Cardiac muscle cell (in vitro differentiated cells and primary cell): ENCODE results near the gene ZCCHC8. TPM values are rescaled to one million over a fixed set of nuclear protein-coding genes. Genes with fewer than 3 reads are reported as not detected.

Experiments used
- DNase-seq, 2 donors: peaks; one replicate each; pipeline versions ENCODE4 v3.0.0 to v3.0.0-alpha.2; 2010 to 2017; ENCODE audit warnings: low read depth in 1 of 2, low spot score in 1 of 2
- H3K27ac ChIP-seq: fragments of 200-600 bp; sonication (generic); 2 replicates; pipeline ENCODE4 v1.5.1; 2016
- H3K27me3 ChIP-seq: fragments of 200-600 bp; sonication (generic); 2 replicates; pipeline ENCODE4 v1.6.0; 2016; ENCODE audit warnings: control low read depth
- H3K36me3 ChIP-seq: fragments of 200-600 bp; sonication (generic); 2 replicates; pipeline ENCODE4 v1.5.1; 2016; ENCODE audit warnings: control low read depth
- H3K4me1 ChIP-seq: fragments of 200-600 bp; sonication (generic); 2 replicates; pipeline ENCODE4 v1.8.1; 2017; ENCODE audit warnings: low read depth, mild to moderate bottlenecking, mixed run types
- H3K4me3 ChIP-seq: fragments of 200-600 bp; sonication (generic); 2 replicates; pipeline ENCODE4 v1.5.1; 2016; ENCODE audit warnings: mild to moderate bottlenecking
- H3K9me3 ChIP-seq: fragments of 200-600 bp; sonication (generic); 2 replicates; pipeline ENCODE4 v1.5.1; 2017; ENCODE audit warnings: low read depth, mild to moderate bottlenecking, control low read depth
- CTCF ChIP-seq: IDR thresholded peaks from 2 replicates; pipeline ENCODE4 v1.5.1; 2012; ENCODE audit warnings: low read depth, mild to moderate bottlenecking, low read length
- polyA plus RNA-seq: library from polyadenylated mRNA; unstranded; fragments of >200 nt; fragmentation: Nextera tagmentation; extraction: Ambion mirVana; gene quantifications from 2 replicates; pipeline ENCODE4 v1.2.1, GENCODE V29; 2016
- total RNA-seq: library from RNA; depleted of rRNA; stranded (reverse); fragments of >200 nt; gene quantifications from 2 replicates; pipeline ENCODE4 v1.2.3, GENCODE V29; 2016

The ZCCHC8 gene
- total and polyA plus RNA-seq, 2 experiments from 2014 or later, result 17.9 to 21.8 TPM

GRCh38 chr12:122421821-122422729 is 78.7 kb downstream of the ZCCHC8 start, which contains the start of gene CLIP1:
Gene CLIP1 (minus strand): TSS chr12:122422669. CDS start chr12:122380452, 42,217 bp downstream.
- peaks cover 17% of the 10 kb centered on the region for H3K4me1 ChIP-seq
- TF ChIP-seq CTCF, result peak; percentile 50
- peak within 1 kb of the TSS; percentile 74 for H3K4me3 ChIP-seq
- no peaks in the 10 kb centered on the region for H3K27me3 ChIP-seq
- peak within 1 kb of the TSS; percentile 99 for H3K27ac ChIP-seq
- peak; percentile 78 to 85 for DNase-seq
- H3K9me3 ChIP-seq, result no peaks in the 10 kb centered on the region
- no peaks in the 10 kb centered on the region for H3K36me3 ChIP-seq

Other genes with a start within 250 kb of the ZCCHC8 start
- 18.6 and 20.4 TPM in 2 replicates for gene VPS33A, start 234.4 kb downstream of the ZCCHC8 start, total RNA-seq
- gene VPS33A, start 234.4 kb downstream of the ZCCHC8 start, polyA plus RNA-seq, result 33.5 and 37.4 TPM in 2 replicates
- gene CLIP1, start 78.3 kb downstream of the ZCCHC8 start, total RNA-seq, result 29.1 and 46.3 TPM in 2 replicates
- 29.6 and 40.0 TPM in 2 replicates for gene CLIP1, start 78.3 kb downstream of the ZCCHC8 start, polyA plus RNA-seq
- gene RSRC2, start 26.0 kb upstream of the ZCCHC8 start, total RNA-seq, result 48.3 and 102 TPM in 2 replicates
- gene RSRC2, start 26.0 kb upstream of the ZCCHC8 start, polyA plus RNA-seq, result 72.2 and 129 TPM in 2 replicates
- 15.0 and 24.3 TPM in 2 replicates for gene KNTC1, start 26.3 kb upstream of the ZCCHC8 start, total RNA-seq
- gene KNTC1, start 26.3 kb upstream of the ZCCHC8 start, polyA plus RNA-seq, result 17.4 and 18.1 TPM in 2 replicates
- gene HCAR2, start 202.4 kb upstream of the ZCCHC8 start, total RNA-seq, result not detected in 2 replicates
- not detected in 2 replicates for gene HCAR2, start 202.4 kb upstream of the ZCCHC8 start, polyA plus RNA-seq
- not detected in 2 replicates for gene HCAR3, start 215.9 kb upstream of the ZCCHC8 start, total RNA-seq
- gene HCAR3, start 215.9 kb upstream of the ZCCHC8 start, polyA plus RNA-seq, result not detected in 2 replicates
- not detected in 2 replicates for gene HCAR1, start 229.9 kb upstream of the ZCCHC8 start, total RNA-seq
- not detected in 2 replicates for gene HCAR1, start 229.9 kb upstream of the ZCCHC8 start, polyA plus RNA-seq